ENCODE results near the gene KLK3. TPM values are rescaled to one million over a fixed set of nuclear protein-coding genes. Genes with fewer than 3 reads are reported as not detected.

KLK3 gene
- total and polyA plus RNA-seq, 2 experiments from 2014 or later: 0.19 TPM; not detected in 1

DNA sequence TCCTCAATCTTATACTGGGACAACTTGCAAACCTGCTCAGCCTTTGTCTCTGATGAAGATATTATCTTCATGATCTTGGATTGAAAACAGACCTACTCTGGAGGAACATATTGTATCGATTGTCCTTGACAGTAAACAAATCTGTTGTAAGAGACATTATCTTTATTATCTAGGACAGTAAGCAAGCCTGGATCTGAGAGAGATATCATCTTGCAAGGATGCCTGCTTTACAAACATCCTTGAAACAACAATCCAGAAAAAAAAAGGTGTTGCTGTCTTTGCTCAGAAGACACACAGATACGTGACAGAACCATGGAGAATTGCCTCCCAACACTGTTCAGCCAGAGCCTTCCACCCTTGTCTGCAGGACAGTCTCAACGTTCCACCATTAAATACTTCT, 4.0 kb upstream of the KLK3 start:
- ATAC-seq (no peak), DNase-seq (ENCODE audit: low spot score) (no peak)
- Histone ChIP-seq H2AFZ (no peak overlapping the region), H3K36me3 (ENCODE audit: insufficient read depth) (no peaks in the 10 kb centered on the region), H3K4me3 (no peak overlapping the region), H3F3A (replicated peaks; ENCODE audit: low read depth) (no peaks in the 10 kb centered on the region), H3K79me2 (replicated peaks; ENCODE audit: insufficient read depth) (no peaks in the 10 kb centered on the region), H3K27me3 (ENCODE audit: insufficient read depth) (no peaks in the 10 kb centered on the region), H4K20me1 (replicated peaks; ENCODE audit: insufficient read depth) (no peaks in the 10 kb centered on the region), H3K4me2 (no peak overlapping the region), H3K9me2 (ENCODE audit: insufficient read depth) (0 out of 2 replicates have a peak, but pooled peaks cover 5% of the 10 kb centered on the region), H3K27ac (ENCODE audit: low read depth) (no peak overlapping the region), H3K4me1 (ENCODE audit: insufficient read depth) (no peaks in the 10 kb centered on the region)
- no peaks in the 10 kb centered on the region for H3K4me1 Mint-ChIP-seq
- peaks cover 83% of the 10 kb centered on the region for H3K9me3 Mint-ChIP-seq
- H3K27me3 Mint-ChIP-seq (ENCODE audit: insufficient read depth, low read depth, poor library complexity): peaks cover 8% of the 10 kb centered on the region
- peaks cover 30% of the 10 kb centered on the region for H3K36me3 Mint-ChIP-seq (ENCODE audit: low read depth)
- H3K27ac Mint-ChIP-seq: no peak overlapping the region
- TF ChIP-seq NANOG (IDR thresholded peaks at IDR 0.05; ENCODE audit: borderline replicate concordance) (no peak), ZNF114 (CRISPR knock-in tag; IDR thresholded peaks at IDR 0.05) (no peak), STAT1 (IDR thresholded peaks at IDR 0.05; ENCODE audit: unreplicated experiment) (no peak)
- TF ChIP-seq, protein P1, sequence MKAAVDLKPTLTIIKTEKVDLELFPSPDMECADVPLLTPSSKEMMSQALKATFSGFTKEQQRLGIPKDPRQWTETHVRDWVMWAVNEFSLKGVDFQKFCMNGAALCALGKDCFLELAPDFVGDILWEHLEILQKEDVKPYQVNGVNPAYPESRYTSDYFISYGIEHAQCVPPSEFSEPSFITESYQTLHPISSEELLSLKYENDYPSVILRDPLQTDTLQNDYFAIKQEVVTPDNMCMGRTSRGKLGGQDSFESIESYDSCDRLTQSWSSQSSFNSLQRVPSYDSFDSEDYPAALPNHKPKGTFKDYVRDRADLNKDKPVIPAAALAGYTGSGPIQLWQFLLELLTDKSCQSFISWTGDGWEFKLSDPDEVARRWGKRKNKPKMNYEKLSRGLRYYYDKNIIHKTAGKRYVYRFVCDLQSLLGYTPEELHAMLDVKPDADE (IDR thresholded peaks at IDR 0.05): no peak
- TF ChIP-seq, protein P2, sequence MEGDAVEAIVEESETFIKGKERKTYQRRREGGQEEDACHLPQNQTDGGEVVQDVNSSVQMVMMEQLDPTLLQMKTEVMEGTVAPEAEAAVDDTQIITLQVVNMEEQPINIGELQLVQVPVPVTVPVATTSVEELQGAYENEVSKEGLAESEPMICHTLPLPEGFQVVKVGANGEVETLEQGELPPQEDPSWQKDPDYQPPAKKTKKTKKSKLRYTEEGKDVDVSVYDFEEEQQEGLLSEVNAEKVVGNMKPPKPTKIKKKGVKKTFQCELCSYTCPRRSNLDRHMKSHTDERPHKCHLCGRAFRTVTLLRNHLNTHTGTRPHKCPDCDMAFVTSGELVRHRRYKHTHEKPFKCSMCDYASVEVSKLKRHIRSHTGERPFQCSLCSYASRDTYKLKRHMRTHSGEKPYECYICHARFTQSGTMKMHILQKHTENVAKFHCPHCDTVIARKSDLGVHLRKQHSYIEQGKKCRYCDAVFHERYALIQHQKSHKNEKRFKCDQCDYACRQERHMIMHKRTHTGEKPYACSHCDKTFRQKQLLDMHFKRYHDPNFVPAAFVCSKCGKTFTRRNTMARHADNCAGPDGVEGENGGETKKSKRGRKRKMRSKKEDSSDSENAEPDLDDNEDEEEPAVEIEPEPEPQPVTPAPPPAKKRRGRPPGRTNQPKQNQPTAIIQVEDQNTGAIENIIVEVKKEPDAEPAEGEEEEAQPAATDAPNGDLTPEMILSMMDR (conservative IDR thresholded peaks at IDR 0.05; ENCODE audit: low read depth in 2 of 2): no peak
- no peak overlapping the region for H3K4me3 Mint-ChIP-seq

DNA sequence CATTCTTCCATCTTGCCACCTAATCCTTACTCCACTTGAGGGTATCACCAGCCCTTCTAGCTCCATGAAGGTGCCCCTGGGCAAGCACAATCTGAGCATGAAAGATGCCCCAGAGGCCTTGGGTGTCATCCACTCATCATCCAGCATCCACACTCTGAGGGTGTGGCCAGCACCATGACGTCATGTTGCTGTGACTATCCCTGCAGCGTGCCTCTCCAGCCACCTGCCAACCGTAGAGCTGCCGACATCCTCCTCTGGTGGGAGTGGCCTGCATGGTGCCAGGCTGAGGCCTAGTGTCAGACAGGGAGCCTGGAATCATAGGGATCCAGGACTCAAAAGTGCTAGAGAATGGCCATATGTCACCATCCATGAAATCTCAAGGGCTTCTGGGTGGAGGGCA, 3.1 kb upstream of the KLK3 start:
- Mint-ChIP-seq H3K27ac (no peak overlapping the region), H3K4me3 (no peak overlapping the region), H3K4me1 (no peaks in the 10 kb centered on the region), H3K9me3 (peaks cover 87% of the 10 kb centered on the region), H3K27me3 (ENCODE audit: insufficient read depth, low read depth, poor library complexity) (peaks cover 8% of the 10 kb centered on the region), H3K36me3 (ENCODE audit: low read depth) (peaks cover 34% of the 10 kb centered on the region)
- Histone ChIP-seq H3K4me1 (ENCODE audit: insufficient read depth) (no peaks in the 10 kb centered on the region), H3K36me3 (ENCODE audit: insufficient read depth) (no peaks in the 10 kb centered on the region), H2AFZ (no peak overlapping the region), H3K4me3 (no peak overlapping the region), H3K79me2 (replicated peaks; ENCODE audit: insufficient read depth) (no peaks in the 10 kb centered on the region), H4K20me1 (replicated peaks; ENCODE audit: insufficient read depth) (no peaks in the 10 kb centered on the region), H3K27ac (ENCODE audit: low read depth) (no peak overlapping the region), H3F3A (replicated peaks; ENCODE audit: low read depth) (no peaks in the 10 kb centered on the region), H3K27me3 (ENCODE audit: insufficient read depth) (no peaks in the 10 kb centered on the region), H3K4me2 (no peak overlapping the region), H3K9me2 (ENCODE audit: insufficient read depth) (0 out of 2 replicates have a peak, but pooled peaks cover 5% of the 10 kb centered on the region)
- TF ChIP-seq JUNB (IDR thresholded peaks at IDR 0.05; ENCODE audit: unreplicated experiment) (no peak), CREB1 (CRISPR knock-in tag; IDR thresholded peaks at IDR 0.05; ENCODE audit: low read depth) (no peak), POLR2AphosphoS5 (IDR thresholded peaks at IDR 0.05; ENCODE audit: low read depth) (no peak)
- TF ChIP-seq, protein P3, sequence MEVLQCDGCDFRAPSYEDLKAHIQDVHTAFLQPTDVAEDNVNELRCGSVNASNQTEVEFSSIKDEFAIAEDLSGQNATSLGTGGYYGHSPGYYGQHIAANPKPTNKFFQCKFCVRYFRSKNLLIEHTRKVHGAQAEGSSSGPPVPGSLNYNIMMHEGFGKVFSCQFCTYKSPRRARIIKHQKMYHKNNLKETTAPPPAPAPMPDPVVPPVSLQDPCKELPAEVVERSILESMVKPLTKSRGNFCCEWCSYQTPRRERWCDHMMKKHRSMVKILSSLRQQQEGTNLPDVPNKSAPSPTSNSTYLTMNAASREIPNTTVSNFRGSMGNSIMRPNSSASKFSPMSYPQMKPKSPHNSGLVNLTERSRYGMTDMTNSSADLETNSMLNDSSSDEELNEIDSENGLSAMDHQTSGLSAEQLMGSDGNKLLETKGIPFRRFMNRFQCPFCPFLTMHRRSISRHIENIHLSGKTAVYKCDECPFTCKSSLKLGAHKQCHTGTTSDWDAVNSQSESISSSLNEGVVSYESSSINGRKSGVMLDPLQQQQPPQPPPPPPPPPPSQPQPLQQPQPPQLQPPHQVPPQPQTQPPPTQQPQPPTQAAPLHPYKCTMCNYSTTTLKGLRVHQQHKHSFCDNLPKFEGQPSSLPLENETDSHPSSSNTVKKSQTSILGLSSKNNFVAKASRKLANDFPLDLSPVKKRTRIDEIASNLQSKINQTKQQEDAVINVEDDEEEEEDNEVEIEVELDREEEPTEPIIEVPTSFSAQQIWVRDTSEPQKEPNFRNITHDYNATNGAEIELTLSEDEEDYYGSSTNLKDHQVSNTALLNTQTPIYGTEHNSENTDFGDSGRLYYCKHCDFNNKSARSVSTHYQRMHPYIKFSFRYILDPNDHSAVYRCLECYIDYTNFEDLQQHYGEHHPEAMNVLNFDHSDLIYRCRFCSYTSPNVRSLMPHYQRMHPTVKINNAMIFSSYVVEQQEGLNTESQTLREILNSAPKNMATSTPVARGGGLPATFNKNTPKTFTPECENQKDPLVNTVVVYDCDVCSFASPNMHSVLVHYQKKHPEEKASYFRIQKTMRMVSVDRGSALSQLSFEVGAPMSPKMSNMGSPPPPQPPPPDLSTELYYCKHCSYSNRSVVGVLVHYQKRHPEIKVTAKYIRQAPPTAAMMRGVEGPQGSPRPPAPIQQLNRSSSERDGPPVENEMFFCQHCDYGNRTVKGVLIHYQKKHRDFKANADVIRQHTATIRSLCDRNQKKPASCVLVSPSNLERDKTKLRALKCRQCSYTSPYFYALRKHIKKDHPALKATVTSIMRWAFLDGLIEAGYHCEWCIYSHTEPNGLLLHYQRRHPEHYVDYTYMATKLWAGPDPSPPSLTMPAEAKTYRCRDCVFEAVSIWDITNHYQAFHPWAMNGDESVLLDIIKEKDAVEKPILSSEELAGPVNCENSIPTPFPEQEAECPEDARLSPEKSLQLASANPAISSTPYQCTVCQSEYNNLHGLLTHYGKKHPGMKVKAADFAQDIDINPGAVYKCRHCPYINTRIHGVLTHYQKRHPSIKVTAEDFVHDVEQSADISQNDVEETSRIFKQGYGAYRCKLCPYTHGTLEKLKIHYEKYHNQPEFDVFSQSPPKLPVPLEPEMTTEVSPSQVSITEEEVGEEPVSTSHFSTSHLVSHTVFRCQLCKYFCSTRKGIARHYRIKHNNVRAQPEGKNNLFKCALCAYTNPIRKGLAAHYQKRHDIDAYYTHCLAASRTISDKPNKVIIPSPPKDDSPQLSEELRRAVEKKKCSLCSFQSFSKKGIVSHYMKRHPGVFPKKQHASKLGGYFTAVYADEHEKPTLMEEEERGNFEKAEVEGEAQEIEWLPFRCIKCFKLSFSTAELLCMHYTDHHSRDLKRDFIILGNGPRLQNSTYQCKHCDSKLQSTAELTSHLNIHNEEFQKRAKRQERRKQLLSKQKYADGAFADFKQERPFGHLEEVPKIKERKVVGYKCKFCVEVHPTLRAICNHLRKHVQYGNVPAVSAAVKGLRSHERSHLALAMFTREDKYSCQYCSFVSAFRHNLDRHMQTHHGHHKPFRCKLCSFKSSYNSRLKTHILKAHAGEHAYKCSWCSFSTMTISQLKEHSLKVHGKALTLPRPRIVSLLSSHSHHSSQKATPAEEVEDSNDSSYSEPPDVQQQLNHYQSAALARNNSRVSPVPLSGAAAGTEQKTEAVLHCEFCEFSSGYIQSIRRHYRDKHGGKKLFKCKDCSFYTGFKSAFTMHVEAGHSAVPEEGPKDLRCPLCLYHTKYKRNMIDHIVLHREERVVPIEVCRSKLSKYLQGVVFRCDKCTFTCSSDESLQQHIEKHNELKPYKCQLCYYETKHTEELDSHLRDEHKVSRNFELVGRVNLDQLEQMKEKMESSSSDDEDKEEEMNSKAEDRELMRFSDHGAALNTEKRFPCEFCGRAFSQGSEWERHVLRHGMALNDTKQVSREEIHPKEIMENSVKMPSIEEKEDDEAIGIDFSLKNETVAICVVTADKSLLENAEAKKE (CRISPR knock-in tag; IDR thresholded peaks at IDR 0.05): no peak
- TF ChIP-seq, protein P1 (IDR thresholded peaks at IDR 0.05): no peak
- TF ChIP-seq, protein P2 (conservative IDR thresholded peaks at IDR 0.05; ENCODE audit: low read depth in 2 of 2): no peak
- DNase-seq (ENCODE audit: low spot score): no peak
- ATAC-seq: no peak

All from GM23338 (cell line).